H1 (cell line): Measurements from ENCODE around the gene MGAT5. TPM values are rescaled to one million over a fixed set of nuclear protein-coding genes. Genes with fewer than 3 reads are reported as not detected.

ENCODE experiments used
- CTCF ChIA-PET: fragments of 300-600 bp; sonication (Branson Sonifier 250); formaldehyde crosslinking; loops from one replicate; lab custom pipeline; 2021; ENCODE audit not compliant: partially characterized antibody; lab: Charles Lee
- POLR2A ChIA-PET: fragments of 300-600 bp; sonication (Branson Sonifier 250); formaldehyde crosslinking; loops from one replicate; lab custom pipeline; 2021; ENCODE audit warnings: inconsistent platforms; ENCODE audit not compliant: partially characterized antibody; lab: Charles Lee
- DNase-seq, 2 experiments: peaks; one replicate each; pipeline versions ENCODE4 v3.0.0 to v3.0.0-alpha.2; 2010 to 2022; ENCODE audit warnings: low spot score in 2 of 2, low read depth in 1 of 2, mixed read lengths in 1 of 2
- FAIRE-seq: peaks from 2 replicates; lab custom pipeline; 2011; peaks lifted over from hg19 to GRCh38; lab: Jason Lieb, UNC
- H2AFZ ChIP-seq: 2 replicates; pipeline ENCODE4 v1.8.1; 2012; ENCODE audit warnings: low read length, inconsistent platforms
- H2AK5ac ChIP-seq: 2 replicates; pipeline ENCODE4 v1.6.1; 2013; ENCODE audit warnings: low read depth, low read length
- H2BK120ac ChIP-seq: replicated peaks from 2 replicates; pipeline ENCODE3; 2013; ENCODE audit warnings: low read depth, low read length, inconsistent platforms
- H2BK12ac ChIP-seq: 2 replicates; pipeline ENCODE4 v1.6.1; 2013; ENCODE audit warnings: low read depth, low read length
- H2BK15ac ChIP-seq: 2 replicates; pipeline ENCODE4 v1.6.1; 2013; ENCODE audit warnings: low read length
- H2BK20ac ChIP-seq: 2 replicates; pipeline ENCODE4 v1.6.1; 2013; ENCODE audit warnings: low read length
- H2BK5ac ChIP-seq: 2 replicates; pipeline ENCODE4 v1.6.1; 2013; ENCODE audit warnings: low read depth, low read length
- H3K14ac ChIP-seq: 2 replicates; pipeline ENCODE4 v1.6.1; 2013; ENCODE audit warnings: inconsistent platforms; ENCODE audit not compliant: insufficient read length
- H3K18ac ChIP-seq: 2 replicates; pipeline ENCODE4 v1.6.1; 2013; ENCODE audit warnings: low read length; ENCODE audit errors: extremely low read depth
- H3K23ac ChIP-seq: 2 replicates; pipeline ENCODE4 v1.6.1; 2013; ENCODE audit warnings: inconsistent platforms; ENCODE audit not compliant: insufficient read length
- H3K23me2 ChIP-seq: 2 replicates; pipeline ENCODE4 v1.6.1; 2013; ENCODE audit warnings: low read depth, low read length
- H3K27ac ChIP-seq: 2 replicates; pipeline ENCODE4 v1.6.1; 2011; ENCODE audit warnings: low read depth, low read length, inconsistent platforms
- H3K27me3 ChIP-seq, 4 experiments: replicated peaks in 1 of 4; 1 replicate in 1 of 4; 2 replicates in 3 of 4; pipeline versions ENCODE4 v1.6.1 to v1.8.1; 2011 to 2013; ENCODE audit warnings: low read length in 3 of 4, mild to moderate bottlenecking in 3 of 4, inconsistent platforms in 2 of 4, mixed read lengths in 2 of 4, moderate library complexity in 1 of 4; ENCODE audit not compliant: control insufficient read depth in 3 of 4, insufficient read depth in 3 of 4; ENCODE audit errors: extremely low read depth in 1 of 4
- H3K36me3 ChIP-seq, 4 experiments: 2 replicates each; pipeline versions ENCODE4 v1.6.1 to v1.8.1; 2011 to 2013; ENCODE audit warnings: mild to moderate bottlenecking in 4 of 4, low read length in 3 of 4, moderate library complexity in 2 of 4, control low read depth in 1 of 4, inconsistent platforms in 1 of 4; ENCODE audit not compliant: insufficient read depth in 4 of 4, control insufficient read depth in 2 of 4
- H3K4ac ChIP-seq: replicated peaks from 2 replicates; pipeline ENCODE3; 2013; ENCODE audit warnings: low read length, low read depth, mixed read lengths, inconsistent platforms; ENCODE audit not compliant: insufficient read length
- H3K4me1 ChIP-seq, 4 experiments: replicated peaks in 1 of 4; 1 replicate in 1 of 4; 2 replicates in 3 of 4; pipeline versions ENCODE4 v1.6.1 to v1.8.1; 2011 to 2013; ENCODE audit warnings: low read length in 3 of 4, inconsistent platforms in 2 of 4, mixed read lengths in 1 of 4; ENCODE audit not compliant: insufficient read depth in 4 of 4, control insufficient read depth in 3 of 4
- H3K4me2 ChIP-seq, 2 experiments: 2 replicates each; pipeline versions ENCODE4 v1.6.1 to v1.8.1; 2011 to 2013; ENCODE audit warnings: low read depth in 2 of 2, low read length in 2 of 2, control low read depth in 1 of 2, inconsistent platforms in 1 of 2, mild to moderate bottlenecking in 1 of 2; ENCODE audit not compliant: insufficient read depth in 1 of 2
- H3K4me3 ChIP-seq, 4 experiments: fragments of 200-600, 300-600 bp in 1 of 4; sonication (generic), shearing (Covaris generic), sonication (Bioruptor Twin) in 1 of 4; 2 replicates each; pipeline versions ENCODE4 v1.5.1 to v1.8.1; 2011 to 2016; ENCODE audit warnings: low read length in 4 of 4, low read depth in 3 of 4, control low read depth in 2 of 4, inconsistent platforms in 2 of 4, mild to moderate bottlenecking in 2 of 4, mixed read lengths in 1 of 4, moderate library complexity in 1 of 4; ENCODE audit not compliant: insufficient read depth in 2 of 4; ENCODE audit errors: extremely low read depth in 1 of 4
- H3K56ac ChIP-seq: replicated peaks from 2 replicates; pipeline ENCODE3; 2013; ENCODE audit warnings: low read depth, mild to moderate bottlenecking, mixed read lengths, low read length, inconsistent platforms; ENCODE audit not compliant: insufficient read length
- H3K79me1 ChIP-seq: 2 replicates; pipeline ENCODE4 v1.6.1; 2013; ENCODE audit warnings: low read depth, low read length, control low read depth
- H3K79me2 ChIP-seq, 2 experiments: 2 replicates each; pipeline versions ENCODE4 v1.6.1 to v1.8.1; 2012 to 2013; ENCODE audit warnings: low read length in 2 of 2, mild to moderate bottlenecking in 2 of 2, inconsistent platforms in 1 of 2; ENCODE audit not compliant: insufficient read depth in 2 of 2, control insufficient read depth in 1 of 2
- H3K9ac ChIP-seq, 4 experiments: replicated peaks in 1 of 4; 1 replicate in 1 of 4; 2 replicates in 3 of 4; pipeline versions ENCODE4 v1.6.1 to v1.8.1; 2011 to 2013; ENCODE audit warnings: low read depth in 3 of 4, low read length in 3 of 4, control low read depth in 2 of 4, mild to moderate bottlenecking in 2 of 4, moderate library complexity in 2 of 4, inconsistent platforms in 1 of 4; ENCODE audit errors: extremely low read depth in 1 of 4
- H3K9me3 ChIP-seq, 2 experiments: 2 replicates each; pipeline versions ENCODE4 v1.6.1 to v1.8.1; 2012 to 2013; ENCODE audit warnings: mild to moderate bottlenecking in 2 of 2, moderate library complexity in 2 of 2, control low read depth in 1 of 2, inconsistent platforms in 1 of 2, low read depth in 1 of 2, low read length in 1 of 2, mixed read lengths in 1 of 2; ENCODE audit not compliant: insufficient read depth in 2 of 2
- H4K20me1 ChIP-seq, 2 experiments: replicated peaks in 1 of 2; 2 replicates each; pipeline versions ENCODE3 to v1.8.1; 2011 to 2013; ENCODE audit warnings: inconsistent platforms in 2 of 2, low read length in 2 of 2, mild to moderate bottlenecking in 1 of 2; ENCODE audit not compliant: insufficient read depth in 2 of 2, control insufficient read depth in 1 of 2
- H4K5ac ChIP-seq: 2 replicates; pipeline ENCODE4 v1.6.1; 2013; ENCODE audit warnings: low read length, low read depth, mixed read lengths, inconsistent platforms; ENCODE audit not compliant: insufficient read length
- H4K8ac ChIP-seq: 2 replicates; pipeline ENCODE4 v1.8.0; 2013; ENCODE audit warnings: mild to moderate bottlenecking, moderate library complexity, low read length, inconsistent platforms; ENCODE audit not compliant: insufficient read depth; ENCODE audit errors: extremely low read depth
- H4K91ac ChIP-seq: replicated peaks from 2 replicates; pipeline ENCODE3; 2013; ENCODE audit warnings: low read length, mixed read lengths, inconsistent platforms; ENCODE audit not compliant: insufficient read length
- BRCA1 ChIP-seq: IDR thresholded peaks from 2 replicates; pipeline ENCODE4 v1.6.1; 2012; ENCODE audit warnings: low read depth, low read length, improper control_type of control experiment
- JUN ChIP-seq: IDR thresholded peaks from 2 replicates; pipeline ENCODE4 v1.6.1; 2011; ENCODE audit warnings: low read depth, mild to moderate bottlenecking, improper control_type of control experiment, low read length
- YY1 ChIP-seq: IDR thresholded peaks from 2 replicates; pipeline ENCODE4 v1.6.1; 2011; ENCODE audit warnings: low read depth, mild to moderate bottlenecking, low read length
- WGBS, 2 experiments: shearing (Covaris generic) in 1 of 2; methylation state at CpG; one replicate each; pipeline versions ENCODE4 v1.1.6 to v1.1.7; 2013 to 2015; ENCODE audit warnings: low lambda C conversion rate in 2 of 2, mixed read lengths in 2 of 2, inconsistent platforms in 1 of 2, low coverage in 1 of 2, missing lambda C conversion rate in 1 of 2; ENCODE audit not compliant: insufficient replicate concordance in 2 of 2, insufficient coverage in 1 of 2, insufficient read length in 1 of 2; ENCODE audit errors: extremely low coverage in 1 of 2, missing lambda C conversion rate in 1 of 2; 5-methylcytosine and 5-hydroxymethylcytosine counted together
- polyA plus RNA-seq, 7 experiments: library from polyadenylated mRNA; depleted of rRNA in 3 of 7; stranded (reverse) in 5 of 7; unstranded in 2 of 7; fragments of >200 nt in 5 of 7; fragments of 200-250 nt in 2 of 7; gene quantifications; 1 replicate in 5 of 7; 2 replicates in 1 of 7; 4 replicates in 1 of 7; pipeline versions ENCODE4 v1.2.1 to v1.2.3, GENCODE V29; 2011 to 2013; ENCODE audit warnings: missing spikeins in 2 of 7, mixed read lengths in 2 of 7
- total RNA-seq: library from RNA; stranded (reverse); fragmentation: NEBNext Ultra II Directional; extraction: Animal tissue kit (Norgen Biotek cat#: 25700); gene quantifications from 2 replicates; pipeline ENCODE4 v1.2.1, GENCODE V29; 2021

MGAT5 gene
- total and polyA plus RNA-seq, 2 of the 8 experiments (the other 6 are each of a cell fraction or from before 2014, with no cell fraction given) = 11.2 to 49.2 TPM

GRCh38 chr2:134300585-134300984 lies 46.7 kb downstream of the MGAT5 start:
- H3K9me3 ChIP-seq = no peaks in the 10 kb centered on the region
- no peak overlapping the region for H3K23ac ChIP-seq
- no peaks in the 10 kb centered on the region; the same call in 1 of the 2 replicates for H3K79me1 ChIP-seq
- H4K20me1 ChIP-seq = peaks cover 0 to 3% of the 10 kb centered on the region in 2 experiments
- H2BK120ac ChIP-seq = no peak overlapping the region
- H3K27ac ChIP-seq = no peak overlapping the region
- H4K91ac ChIP-seq = no peak overlapping the region
- DNase-seq (no peak), FAIRE-seq (no peak)
- H2AK5ac ChIP-seq = no peak overlapping the region
- H3K56ac ChIP-seq = no peak overlapping the region
- POLR2A ChIA-PET = no interaction called here
- H2AFZ ChIP-seq = no peak overlapping the region
- H3K4ac ChIP-seq = no peak overlapping the region
- H3K4me3 ChIP-seq = no peak overlapping the region
- no peaks in the 10 kb centered on the region for H3K79me2 ChIP-seq
- no peak overlapping the region for H3K9ac ChIP-seq
- H4K5ac ChIP-seq = no peak overlapping the region
- CTCF ChIA-PET = no interaction called here
- no peak overlapping the region for H2BK15ac ChIP-seq
- H3K27me3 ChIP-seq = no peaks in the 10 kb centered on the region
- H3K23me2 ChIP-seq = no peaks in the 10 kb centered on the region; the same call in 1 of the 2 replicates
- no peak overlapping the region for H3K18ac ChIP-seq
- no peak overlapping the region for H4K8ac ChIP-seq
- H2BK20ac ChIP-seq = no peak overlapping the region
- no peak overlapping the region for H2BK5ac ChIP-seq
- H3K36me3 ChIP-seq = no peaks in the 10 kb centered on the region
- H3K14ac ChIP-seq = no peak overlapping the region
- H3K4me1 ChIP-seq = peaks cover 0 to 4% (median 3%) of the 10 kb centered on the region in 4 experiments; a peak in 3 of 7 replicates
- no peak overlapping the region for H3K4me2 ChIP-seq
- H2BK12ac ChIP-seq = no peak overlapping the region
- 89% methylated on average over 1 of the region's 1 CpG; no CpG with 5 or more reads in 1 of the 2 experiments for WGBS, 2 experiments
- TF ChIP-seq YY1 (no peak), BRCA1 (no peak), JUN (no peak)
